ENCODE measurements around the gene RHOBTB1.

DNA sequence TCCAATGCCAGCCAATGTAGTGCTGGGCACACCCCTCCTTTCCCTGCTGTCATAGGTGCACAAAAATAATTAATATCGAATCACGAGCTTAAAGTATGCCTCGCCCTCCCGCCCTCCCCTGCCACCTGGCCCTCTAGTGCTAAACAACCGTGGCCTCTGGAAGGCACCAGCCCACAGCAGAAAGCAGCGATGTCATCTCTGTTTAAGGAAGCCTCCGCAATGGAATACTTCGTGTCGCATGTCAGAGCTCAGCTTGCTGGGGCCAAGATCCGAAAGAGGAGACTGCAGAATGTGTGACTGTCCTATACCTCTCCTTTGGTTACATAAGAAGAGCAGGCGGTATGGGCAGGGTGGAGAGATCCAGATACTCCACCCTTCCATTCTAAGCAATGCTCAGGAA lies 71.5 kb downstream of the RHOBTB1 start:
- TF ChIP-seq CTCF (IDR thresholded peaks at IDR 0.05; ENCODE audit: low read depth, low read length) (no peak), EZH2phosphoT487 (IDR thresholded peaks at IDR 0.05; ENCODE audit: low read depth) (no peak)
